ENCODE data around the gene UGT1A5. TPM values are rescaled to one million over a fixed set of nuclear protein-coding genes. Genes with fewer than 3 reads are reported as not detected.
A peak's percentile ranks its signal among the peaks of the same experiment; 100 is the strongest.
"Not testable (repeated sequence)": the region's sequence is repeated elsewhere in the genome, so short reads cannot be mapped to it uniquely, and the experiment has no call there.

UGT1A5 gene
- total and polyA plus RNA-seq, 2 of the 13 experiments (the other 11 are each of a cell fraction or from before 2014, with no cell fraction given): not detected

GRCh38 chr2:233736868-233737653 lies 24.4 kb downstream of the UGT1A5 start (continued):
- peak; percentile 67 for TF ChIP-seq SKIL (CRISPR knock-in tag; IDR thresholded peaks at IDR 0.05; ENCODE audit: borderline replicate concordance)
- peak; percentile 21; the same call in 1 of the 2 replicates for TF ChIP-seq THRA (CRISPR knock-in tag; IDR thresholded peaks at IDR 0.05; ENCODE audit: borderline replicate concordance)
- TF ChIP-seq NR2F6 (IDR thresholded peaks at IDR 0.05): peak; percentile 52
- 0 out of 2 replicates have a peak, but pooled peaks have one; percentile 6 for TF ChIP-seq NR2F6 (CRISPR knock-in tag; IDR thresholded peaks at IDR 0.05)
- peak; percentile 89 for TF ChIP-seq MTA1 (CRISPR knock-in tag; IDR thresholded peaks at IDR 0.05; ENCODE audit: borderline replicate concordance)
- TF ChIP-seq FOXK1 (CRISPR knock-in tag; IDR thresholded peaks at IDR 0.05; ENCODE audit: borderline replicate concordance, low read depth): peak; percentile 72
- TF ChIP-seq HNF1B (CRISPR knock-in tag; IDR thresholded peaks at IDR 0.05): peak; percentile 83
- peak; percentile 66; the same call in 1 of the 2 replicates for TF ChIP-seq ZNF790 (CRISPR knock-in tag; IDR thresholded peaks at IDR 0.05; ENCODE audit: borderline replicate concordance)
- peak; percentile 67; the same call in 1 of the 2 replicates for TF ChIP-seq ZFP91 (CRISPR knock-in tag; IDR thresholded peaks at IDR 0.05; ENCODE audit: borderline replicate concordance)
- TF ChIP-seq POGZ (CRISPR knock-in tag; IDR thresholded peaks at IDR 0.05): peak; percentile 80
- TF ChIP-seq ZBTB39 (CRISPR knock-in tag; IDR thresholded peaks at IDR 0.05): 0 out of 2 replicates have a peak, but pooled peaks have one; percentile 75
- TF ChIP-seq NRL (CRISPR knock-in tag; IDR thresholded peaks at IDR 0.05; ENCODE audit: borderline replicate concordance): 0 out of 2 replicates have a peak, but pooled peaks have one; percentile 16
- 0 out of 2 replicates have a peak, but pooled peaks have one; percentile 60 for TF ChIP-seq NFKBIZ (CRISPR knock-in tag; IDR thresholded peaks at IDR 0.05)
- 0 out of 2 replicates have a peak, but pooled peaks have one; percentile 8 for TF ChIP-seq ZNF510 (CRISPR knock-in tag; IDR thresholded peaks at IDR 0.05; ENCODE audit: low read depth)
- TF ChIP-seq HHEX (CRISPR knock-in tag; IDR thresholded peaks at IDR 0.05): 0 out of 2 replicates have a peak, but pooled peaks have one; percentile 30
- TF ChIP-seq NONO (IDR thresholded peaks at IDR 0.05): not testable (repeated sequence)
- peak; percentile 69 for TF ChIP-seq NONO (CRISPR knock-in tag; conservative IDR thresholded peaks at IDR 0.05)

Measured in HepG2 (cell line).